ENCODE results near the gene DCAF4. TPM values are rescaled to one million over a fixed set of nuclear protein-coding genes. Genes with fewer than 3 reads are reported as not detected.

DCAF4 gene
- total RNA-seq, 1 experiment from 2014 or later: 20.0 TPM

- no peaks in the 10 kb centered on the region for H3K9me2 ChIP-seq (ENCODE audit: insufficient read depth)
- no peaks in the 10 kb centered on the region for H3K27me3 ChIP-seq (ENCODE audit: insufficient read depth, low read depth)
- TF ChIP-seq CTCF (conservative IDR thresholded peaks at IDR 0.05) (no peak), EZH2 (IDR thresholded peaks at IDR 0.05; ENCODE audit: low read depth) (no peak)
- no peak for DNase-seq
- H3K36me3 ChIP-seq (ENCODE audit: low read depth): no peaks in the 10 kb centered on the region
- CTCF ChIA-PET: no interaction called here
- no peaks in the 10 kb centered on the region for H3K79me2 ChIP-seq (ENCODE audit: low read depth)
- POLR2A ChIA-PET (ENCODE audit: unreplicated experiment): no interaction called here
- intact Hi-C loops (cut with micrococcal nuclease; ENCODE audit: unreplicated experiment): no loop called here
- H2AFZ ChIP-seq: no peak overlapping the region
- no peak overlapping the region for H3K27ac ChIP-seq
- no peak overlapping the region for H3K4me2 ChIP-seq
- H3F3A ChIP-seq (ENCODE audit: insufficient read depth, low read depth): no peaks in the 10 kb centered on the region
- no peaks in the 10 kb centered on the region for H3K4me1 ChIP-seq (replicated peaks; ENCODE audit: insufficient read depth)
- H3K4me3 ChIP-seq: no peak overlapping the region
- H4K20me1 ChIP-seq (ENCODE audit: insufficient read depth): no peaks in the 10 kb centered on the region
- no peaks in the 10 kb centered on the region for H3K9me3 ChIP-seq (ENCODE audit: insufficient read depth, low read depth)
- BruUV-seq (replicated peaks): no TSS peak
These were observed 81.6 kb downstream of the DCAF4 start for GRCh38 chr14:73007835-73008234.

DNA sequence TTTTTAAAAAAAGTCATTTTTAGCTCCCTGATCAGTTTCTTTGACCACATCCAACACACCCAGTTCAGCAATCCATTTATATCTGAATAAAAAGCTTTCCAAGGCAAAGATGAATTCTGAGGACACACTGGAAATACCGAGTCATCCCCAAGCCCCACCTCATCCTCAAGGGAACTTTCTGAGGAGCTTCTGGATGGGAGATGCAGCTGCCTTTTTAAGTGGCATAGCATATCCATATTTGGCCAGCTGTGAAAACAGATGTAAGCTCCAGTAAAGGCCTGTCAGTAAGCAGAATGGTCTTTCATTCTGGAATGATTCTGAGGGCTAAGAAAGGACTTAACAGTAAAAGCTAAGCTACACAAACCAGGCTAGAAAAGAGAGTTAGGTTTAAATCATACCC lies 82.2 kb downstream of the DCAF4 start:
- Histone ChIP-seq H3K36me3 (ENCODE audit: low read depth) (no peaks in the 10 kb centered on the region), H4K20me1 (ENCODE audit: insufficient read depth) (no peaks in the 10 kb centered on the region), H2AFZ (no peak overlapping the region), H3K79me2 (ENCODE audit: low read depth) (no peaks in the 10 kb centered on the region), H3K4me3 (no peak overlapping the region), H3K9me2 (ENCODE audit: insufficient read depth) (no peaks in the 10 kb centered on the region), H3K9me3 (ENCODE audit: insufficient read depth, low read depth) (no peaks in the 10 kb centered on the region), H3K27me3 (ENCODE audit: insufficient read depth, low read depth) (no peaks in the 10 kb centered on the region), H3K27ac (no peak overlapping the region), H3K4me2 (no peak overlapping the region), H3K4me1 (replicated peaks; ENCODE audit: insufficient read depth) (no peaks in the 10 kb centered on the region), H3F3A (ENCODE audit: insufficient read depth, low read depth) (peaks cover under 1% of the 10 kb centered on the region; the same call in 1 of the 2 replicates)
- no TSS peak for BruUV-seq (replicated peaks)
- intact Hi-C loops (cut with micrococcal nuclease; ENCODE audit: unreplicated experiment): no loop called here
- POLR2A ChIA-PET (ENCODE audit: unreplicated experiment): no interaction called here
- DNase-seq: no peak
- TF ChIP-seq CTCF (conservative IDR thresholded peaks at IDR 0.05) (no peak), EZH2 (IDR thresholded peaks at IDR 0.05; ENCODE audit: low read depth) (no peak)
- CTCF ChIA-PET: no interaction called here

Other genes with a start within 250 kb of the DCAF4 start
- not detected in 2 replicates for gene DPF3, start 32.4 kb upstream of the DCAF4 start, total RNA-seq (2021)
- gene ZFYVE1, start 100.6 kb downstream of the DCAF4 start, total RNA-seq (2021): 8.8 and 9.0 TPM in 2 replicates
- 59.2 and 68.9 TPM in 2 replicates for gene RBM25, start 132.1 kb downstream of the DCAF4 start, total RNA-seq (2021)
- gene PSEN1, start 210.0 kb downstream of the DCAF4 start, total RNA-seq (2021): 33.5 and 44.0 TPM in 2 replicates

Measured in PC-9 (cell line).